ENCODE data around the gene SUPT20HL2.

The SUPT20HL2 gene

GRCh38 chrX:24347881-24348280 lies 34.0 kb upstream of the SUPT20HL2 start:
- H3K27me3 ChIP-seq, result no peaks in the 10 kb centered on the region
- no peak overlapping the region for H3K4me3 ChIP-seq (ENCODE audit: low read depth, low read length)
- no peaks in the 10 kb centered on the region for H3K36me3 ChIP-seq
- H3K4me1 ChIP-seq, result no peaks in the 10 kb centered on the region; the same call in 1 of the 2 replicates
- H3K9me3 ChIP-seq, result no peaks in the 10 kb centered on the region
- TF ChIP-seq CTCF (IDR thresholded peaks at IDR 0.05; ENCODE audit: low read depth, low read length), result no peak
- no peak for DNase-seq

- no peak overlapping the region for H3K4me3 ChIP-seq (ENCODE audit: low read depth, low read length)
- TF ChIP-seq CTCF (IDR thresholded peaks at IDR 0.05; ENCODE audit: low read depth, low read length), result no peak
- no peak for DNase-seq
Observed at GRCh38 chrX:24343719-24344118, 29.9 kb upstream of the SUPT20HL2 start.

GRCh38 chrX:24341795-24342194 lies 27.9 kb upstream of the SUPT20HL2 start:
- TF ChIP-seq CTCF (IDR thresholded peaks at IDR 0.05; ENCODE audit: low read depth, low read length), result no peak
- Histone ChIP-seq H3K4me3 (ENCODE audit: low read depth, low read length) (no peak overlapping the region), H3K4me1 (no peaks in the 10 kb centered on the region; the same call in 1 of the 2 replicates), H3K36me3 (no peaks in the 10 kb centered on the region), H3K9me3 (no peaks in the 10 kb centered on the region), H3K27me3 (no peaks in the 10 kb centered on the region)
- no peak for DNase-seq

More at GRCh38 chrX:24343719-24344118, 29.9 kb upstream of the SUPT20HL2 start:
- Histone ChIP-seq H3K36me3 (no peaks in the 10 kb centered on the region), H3K9me3 (no peaks in the 10 kb centered on the region), H3K4me1 (no peaks in the 10 kb centered on the region; the same call in 1 of the 2 replicates), H3K27me3 (no peaks in the 10 kb centered on the region)

- Histone ChIP-seq H3K4me3 (ENCODE audit: low read depth, low read length) (no peak overlapping the region), H3K36me3 (no peaks in the 10 kb centered on the region), H3K4me1 (no peaks in the 10 kb centered on the region; the same call in 1 of the 2 replicates), H3K9me3 (no peaks in the 10 kb centered on the region), H3K27me3 (no peaks in the 10 kb centered on the region)
- TF ChIP-seq CTCF (IDR thresholded peaks at IDR 0.05; ENCODE audit: low read depth, low read length), result no peak
- no peak for DNase-seq
Observed at GRCh38 chrX:24340501-24340900, 26.6 kb upstream of the SUPT20HL2 start.

GRCh38 chrX:24339911-24340310 lies 26.0 kb upstream of the SUPT20HL2 start:
- H3K27me3 ChIP-seq, result no peaks in the 10 kb centered on the region
- H3K4me3 ChIP-seq (ENCODE audit: low read depth, low read length), result no peak overlapping the region
- no peaks in the 10 kb centered on the region for H3K4me1 ChIP-seq
- TF ChIP-seq CTCF (IDR thresholded peaks at IDR 0.05; ENCODE audit: low read depth, low read length), result no peak
- H3K9me3 ChIP-seq, result no peaks in the 10 kb centered on the region
- DNase-seq, result no peak
- no peaks in the 10 kb centered on the region for H3K36me3 ChIP-seq

GRCh38 chrX:24335871-24336270 lies 22.0 kb upstream of the SUPT20HL2 start:
- TF ChIP-seq CTCF (IDR thresholded peaks at IDR 0.05; ENCODE audit: low read depth, low read length), result no peak
- Histone ChIP-seq H3K27me3 (no peaks in the 10 kb centered on the region), H3K4me1 (no peaks in the 10 kb centered on the region), H3K36me3 (no peaks in the 10 kb centered on the region), H3K4me3 (ENCODE audit: low read depth, low read length) (no peak overlapping the region), H3K9me3 (no peaks in the 10 kb centered on the region)
- no peak for DNase-seq

Data from BE2C (cell line).